NB4 (cell line): ENCODE results near the gene LRBA.
"Not testable (repeated sequence)": the region's sequence is repeated elsewhere in the genome, so short reads cannot be mapped to it uniquely, and the experiment has no call there.

Experiments used
- DNase-seq: peaks from one replicate; pipeline ENCODE4 v3.0.0; 2010; ENCODE audit warnings: low read depth
- H3K4me3 ChIP-seq: one replicate; pipeline ENCODE4 v1.5.1; 2011; ENCODE audit warnings: mild to moderate bottlenecking, low read depth, low read length, moderate library complexity
- MYC ChIP-seq: IDR thresholded peaks from 2 replicates; pipeline ENCODE4 v1.6.1; 2011; ENCODE audit warnings: low read depth, low read length
- POLR2A ChIP-seq: IDR thresholded peaks from 2 replicates; pipeline ENCODE4 v1.6.1; 2011; ENCODE audit warnings: mild to moderate bottlenecking; ENCODE audit not compliant: insufficient read length; ENCODE audit errors: extremely low read depth
- TF ChIP-seq, protein P1 (sequence below): IDR thresholded peaks from 2 replicates; pipeline ENCODE4 v1.6.1; 2011; ENCODE audit warnings: low read depth, low read length
- TF ChIP-seq, protein P2 (sequence below): IDR thresholded peaks from one replicate; pipeline ENCODE4 v1.5.1; 2012; ENCODE audit warnings: low read depth, low read length

LRBA gene

DNA sequence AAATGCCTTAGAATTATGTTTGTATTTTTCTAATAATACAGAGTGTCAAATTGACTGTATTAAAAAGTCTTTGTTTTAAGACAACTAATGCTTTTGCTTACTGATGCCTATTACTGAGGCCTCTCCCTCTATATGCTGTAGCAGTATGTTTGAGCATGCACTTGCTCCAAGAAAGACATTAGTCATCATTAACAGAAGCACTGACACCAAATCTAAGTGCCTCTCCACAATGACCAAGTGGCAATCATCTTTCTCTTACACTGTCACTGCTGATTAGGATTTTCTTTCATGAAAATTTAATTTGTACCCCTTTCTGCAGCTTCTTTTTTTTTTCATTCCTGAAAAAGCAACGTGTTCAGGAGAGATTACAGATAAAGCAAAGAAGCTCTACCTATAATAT is 444.2 kb downstream of the LRBA start:
- no peak overlapping the region for H3K4me3 ChIP-seq
- no peak for DNase-seq
- TF ChIP-seq, protein P1, sequence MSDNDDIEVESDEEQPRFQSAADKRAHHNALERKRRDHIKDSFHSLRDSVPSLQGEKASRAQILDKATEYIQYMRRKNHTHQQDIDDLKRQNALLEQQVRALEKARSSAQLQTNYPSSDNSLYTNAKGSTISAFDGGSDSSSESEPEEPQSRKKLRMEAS, result no peak
- TF ChIP-seq MYC (no peak), POLR2A (no peak)
- TF ChIP-seq, protein P2, sequence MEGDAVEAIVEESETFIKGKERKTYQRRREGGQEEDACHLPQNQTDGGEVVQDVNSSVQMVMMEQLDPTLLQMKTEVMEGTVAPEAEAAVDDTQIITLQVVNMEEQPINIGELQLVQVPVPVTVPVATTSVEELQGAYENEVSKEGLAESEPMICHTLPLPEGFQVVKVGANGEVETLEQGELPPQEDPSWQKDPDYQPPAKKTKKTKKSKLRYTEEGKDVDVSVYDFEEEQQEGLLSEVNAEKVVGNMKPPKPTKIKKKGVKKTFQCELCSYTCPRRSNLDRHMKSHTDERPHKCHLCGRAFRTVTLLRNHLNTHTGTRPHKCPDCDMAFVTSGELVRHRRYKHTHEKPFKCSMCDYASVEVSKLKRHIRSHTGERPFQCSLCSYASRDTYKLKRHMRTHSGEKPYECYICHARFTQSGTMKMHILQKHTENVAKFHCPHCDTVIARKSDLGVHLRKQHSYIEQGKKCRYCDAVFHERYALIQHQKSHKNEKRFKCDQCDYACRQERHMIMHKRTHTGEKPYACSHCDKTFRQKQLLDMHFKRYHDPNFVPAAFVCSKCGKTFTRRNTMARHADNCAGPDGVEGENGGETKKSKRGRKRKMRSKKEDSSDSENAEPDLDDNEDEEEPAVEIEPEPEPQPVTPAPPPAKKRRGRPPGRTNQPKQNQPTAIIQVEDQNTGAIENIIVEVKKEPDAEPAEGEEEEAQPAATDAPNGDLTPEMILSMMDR, result no peak

DNA sequence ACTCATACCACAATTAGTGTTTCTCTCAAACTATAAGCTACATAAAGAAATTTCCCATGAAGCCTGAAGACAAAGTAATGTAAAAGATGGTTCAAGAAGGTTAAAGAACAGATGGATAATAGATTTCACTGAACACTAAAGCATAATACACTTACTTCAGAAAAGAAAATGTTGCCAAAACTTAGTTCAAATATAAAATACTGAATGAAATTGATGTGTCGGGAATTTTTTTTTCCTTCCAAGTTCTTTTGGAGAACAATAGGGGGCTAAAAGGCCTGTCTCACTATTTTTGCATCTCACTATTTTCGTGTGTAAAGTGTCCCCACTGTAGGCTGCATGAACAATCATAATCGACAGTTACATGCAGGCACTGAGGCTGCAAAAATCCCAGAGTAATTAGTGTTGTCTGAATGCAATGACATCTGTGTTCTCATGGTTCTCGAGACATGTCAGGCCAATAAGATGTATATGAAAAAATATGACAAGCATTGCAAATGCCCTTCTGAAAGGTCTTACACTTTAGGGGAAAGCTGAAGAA is 445.0 kb downstream of the LRBA start:
- no peak for DNase-seq
- TF ChIP-seq, protein P2, result no peak
- TF ChIP-seq, protein P1, result no peak
- H3K4me3 ChIP-seq, result no peak overlapping the region

DNA sequence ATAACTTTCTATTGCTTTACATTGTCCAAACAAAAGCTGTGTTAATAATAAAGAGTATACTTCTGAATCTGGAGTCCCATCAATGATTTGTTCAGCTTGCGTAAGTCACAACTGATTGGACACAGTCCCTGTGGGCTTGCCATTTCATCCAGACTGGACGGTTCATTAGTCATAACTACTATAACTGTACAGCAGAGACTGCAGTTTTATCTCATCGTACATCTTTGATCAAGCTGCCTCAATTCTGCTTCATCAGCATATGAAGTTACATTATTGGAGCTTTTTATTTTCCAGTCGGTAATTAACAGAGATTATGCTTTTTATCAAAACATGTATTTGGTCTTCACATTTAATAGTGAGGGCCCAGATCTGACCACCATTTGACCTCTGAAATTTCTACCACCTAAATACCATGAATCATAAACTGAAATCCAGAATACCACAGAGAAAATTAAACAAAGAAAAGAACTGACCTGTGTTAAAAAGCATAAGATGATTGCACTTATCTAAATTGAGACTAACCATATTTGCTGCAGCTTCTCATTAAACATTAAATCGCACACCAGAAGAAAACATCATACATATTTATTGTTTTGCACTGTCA is 445.6 kb downstream of the LRBA start:
- no peak for DNase-seq
- TF ChIP-seq MYC (no peak), POLR2A (no peak)
- TF ChIP-seq, protein P2, result no peak
- TF ChIP-seq, protein P1, result no peak
- H3K4me3 ChIP-seq, result no peak overlapping the region

DNA sequence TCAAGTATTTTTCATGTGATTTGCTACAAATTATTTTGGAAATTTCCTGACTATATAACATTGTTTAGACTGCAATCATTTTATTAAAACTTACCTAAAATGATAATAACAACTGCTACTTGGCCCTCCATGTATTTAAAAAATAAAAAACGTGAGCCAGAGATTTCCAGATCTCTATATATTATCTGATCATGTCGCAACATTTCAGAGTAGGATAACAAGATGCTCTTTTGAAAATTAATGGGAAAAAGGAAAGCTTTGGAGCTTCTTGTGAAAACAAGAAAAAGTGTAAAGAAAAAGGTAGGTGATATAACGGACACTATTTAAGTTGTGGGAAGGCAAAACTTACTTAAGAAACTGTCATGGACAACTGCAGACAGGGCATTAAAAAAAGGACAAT is 448.0 kb downstream of the LRBA start:
- no peak for DNase-seq
- TF ChIP-seq MYC (no peak), POLR2A (no peak)
- TF ChIP-seq, protein P1, result no peak
- TF ChIP-seq, protein P2, result no peak
- no peak overlapping the region for H3K4me3 ChIP-seq

DNA sequence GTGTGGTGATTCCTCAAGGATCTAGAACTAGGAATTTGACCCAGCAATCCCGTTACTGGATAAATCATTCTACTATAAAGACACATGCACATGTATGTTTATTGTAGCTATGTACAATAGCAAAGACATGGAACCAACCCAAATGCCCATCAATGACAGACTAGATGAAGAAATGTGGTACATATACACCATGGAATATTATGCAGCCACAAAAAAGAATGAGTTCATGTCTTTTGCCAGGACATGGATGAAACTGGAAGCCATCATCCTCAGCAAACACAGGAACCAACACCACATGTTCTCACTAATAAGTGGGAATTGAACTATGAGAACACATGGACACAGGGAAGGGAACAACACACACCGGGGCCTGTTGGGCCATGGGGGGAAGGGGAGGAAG is 450.1 kb downstream of the LRBA start:
- H3K4me3 ChIP-seq, DNase-seq: not testable (repeated sequence)

DNA sequence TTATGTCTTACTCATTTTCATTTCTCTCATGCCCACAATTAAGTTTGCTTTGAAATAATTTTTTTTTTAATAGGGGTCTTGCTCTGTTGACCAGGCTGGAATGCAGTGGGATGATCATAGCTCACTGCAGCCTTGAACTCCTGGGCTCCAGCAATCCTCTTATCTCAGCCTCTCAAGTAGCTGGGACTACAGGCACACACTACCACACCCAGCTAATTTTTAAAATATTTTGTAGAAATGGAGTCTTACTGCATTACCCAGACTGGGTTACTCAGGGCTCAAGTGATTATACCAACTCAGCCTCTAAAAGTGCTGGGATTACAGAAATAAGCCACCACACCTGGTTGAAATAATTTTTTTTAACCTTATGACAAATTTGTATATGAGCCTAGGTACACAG is 452.3 kb downstream of the LRBA start:
- TF ChIP-seq POLR2A (no peak), MYC (no peak)
- TF ChIP-seq, protein P1, result no peak
- TF ChIP-seq, protein P2, result no peak
- H3K4me3 ChIP-seq, result no peak overlapping the region
- DNase-seq, result no peak
